ENCODE measurements around the gene CYB5RL. TPM values are rescaled to one million over a fixed set of nuclear protein-coding genes. Genes with fewer than 3 reads are reported as not detected.
A peak's percentile ranks its signal among the peaks of the same experiment; 100 is the strongest.

Gene CYB5RL
- total RNA-seq, 1 experiment from 2014 or later = 13.1 TPM

GRCh38 chr1:54156986-54157385, 42.8 kb downstream of the CYB5RL start:
- Mint-ChIP-seq H3K27me3 (ENCODE audit: low read depth) (no peaks in the 10 kb centered on the region; the same call in 1 of the 2 replicates), H3K4me1 (peaks cover 13% of the 10 kb centered on the region), H3K9me3 (no peaks in the 10 kb centered on the region), H3K27ac (no peak overlapping the region), H3K4me3 (no peak overlapping the region), H3K36me3 (no peaks in the 10 kb centered on the region)
- DNase-seq (ENCODE audit: low spot score) (no peak), ATAC-seq (no peak)
- POLR2A ChIA-PET = no interaction called here
- TF ChIP-seq MLX (CRISPR knock-in tag; IDR thresholded peaks at IDR 0.05) (no peak), TP53 (CRISPR knock-in tag; IDR thresholded peaks at IDR 0.05) (no peak), IRF2 (CRISPR knock-in tag; IDR thresholded peaks at IDR 0.05; ENCODE audit: borderline replicate concordance, low read depth) (no peak)
- TF ChIP-seq, protein P1, sequence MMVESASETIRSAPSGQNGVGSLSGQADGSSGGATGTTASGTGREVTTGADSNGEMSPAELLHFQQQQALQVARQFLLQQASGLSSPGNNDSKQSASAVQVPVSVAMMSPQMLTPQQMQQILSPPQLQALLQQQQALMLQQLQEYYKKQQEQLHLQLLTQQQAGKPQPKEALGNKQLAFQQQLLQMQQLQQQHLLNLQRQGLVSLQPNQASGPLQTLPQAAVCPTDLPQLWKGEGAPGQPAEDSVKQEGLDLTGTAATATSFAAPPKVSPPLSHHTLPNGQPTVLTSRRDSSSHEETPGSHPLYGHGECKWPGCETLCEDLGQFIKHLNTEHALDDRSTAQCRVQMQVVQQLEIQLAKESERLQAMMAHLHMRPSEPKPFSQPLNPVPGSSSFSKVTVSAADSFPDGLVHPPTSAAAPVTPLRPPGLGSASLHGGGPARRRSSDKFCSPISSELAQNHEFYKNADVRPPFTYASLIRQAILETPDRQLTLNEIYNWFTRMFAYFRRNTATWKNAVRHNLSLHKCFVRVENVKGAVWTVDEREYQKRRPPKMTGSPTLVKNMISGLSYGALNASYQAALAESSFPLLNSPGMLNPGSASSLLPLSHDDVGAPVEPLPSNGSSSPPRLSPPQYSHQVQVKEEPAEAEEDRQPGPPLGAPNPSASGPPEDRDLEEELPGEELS (CRISPR knock-in tag; IDR thresholded peaks at IDR 0.05) = no peak
- CTCF ChIA-PET = interaction anchor here (1.2 kb wide), 1 partner anchor 36 kb away, joined by 3 read pairs; no protein-coding TSS in a partner anchor

- CTCF ChIA-PET = interaction anchor here (1.2 kb wide), 1 partner anchor 35 kb away, joined by 3 read pairs; no protein-coding TSS in a partner anchor
- no peak for TF ChIP-seq PREB (CRISPR knock-in tag; IDR thresholded peaks at IDR 0.05; ENCODE audit: borderline replicate concordance)
- TF ChIP-seq GRHL2 (CRISPR knock-in tag; IDR thresholded peaks at IDR 0.05; ENCODE audit: insufficient replicate concordance, severe bottlenecking) = no peak
- no peak for TF ChIP-seq ZNF263 (CRISPR knock-in tag; IDR thresholded peaks at IDR 0.05; ENCODE audit: low read depth)
- TF ChIP-seq, protein P2, sequence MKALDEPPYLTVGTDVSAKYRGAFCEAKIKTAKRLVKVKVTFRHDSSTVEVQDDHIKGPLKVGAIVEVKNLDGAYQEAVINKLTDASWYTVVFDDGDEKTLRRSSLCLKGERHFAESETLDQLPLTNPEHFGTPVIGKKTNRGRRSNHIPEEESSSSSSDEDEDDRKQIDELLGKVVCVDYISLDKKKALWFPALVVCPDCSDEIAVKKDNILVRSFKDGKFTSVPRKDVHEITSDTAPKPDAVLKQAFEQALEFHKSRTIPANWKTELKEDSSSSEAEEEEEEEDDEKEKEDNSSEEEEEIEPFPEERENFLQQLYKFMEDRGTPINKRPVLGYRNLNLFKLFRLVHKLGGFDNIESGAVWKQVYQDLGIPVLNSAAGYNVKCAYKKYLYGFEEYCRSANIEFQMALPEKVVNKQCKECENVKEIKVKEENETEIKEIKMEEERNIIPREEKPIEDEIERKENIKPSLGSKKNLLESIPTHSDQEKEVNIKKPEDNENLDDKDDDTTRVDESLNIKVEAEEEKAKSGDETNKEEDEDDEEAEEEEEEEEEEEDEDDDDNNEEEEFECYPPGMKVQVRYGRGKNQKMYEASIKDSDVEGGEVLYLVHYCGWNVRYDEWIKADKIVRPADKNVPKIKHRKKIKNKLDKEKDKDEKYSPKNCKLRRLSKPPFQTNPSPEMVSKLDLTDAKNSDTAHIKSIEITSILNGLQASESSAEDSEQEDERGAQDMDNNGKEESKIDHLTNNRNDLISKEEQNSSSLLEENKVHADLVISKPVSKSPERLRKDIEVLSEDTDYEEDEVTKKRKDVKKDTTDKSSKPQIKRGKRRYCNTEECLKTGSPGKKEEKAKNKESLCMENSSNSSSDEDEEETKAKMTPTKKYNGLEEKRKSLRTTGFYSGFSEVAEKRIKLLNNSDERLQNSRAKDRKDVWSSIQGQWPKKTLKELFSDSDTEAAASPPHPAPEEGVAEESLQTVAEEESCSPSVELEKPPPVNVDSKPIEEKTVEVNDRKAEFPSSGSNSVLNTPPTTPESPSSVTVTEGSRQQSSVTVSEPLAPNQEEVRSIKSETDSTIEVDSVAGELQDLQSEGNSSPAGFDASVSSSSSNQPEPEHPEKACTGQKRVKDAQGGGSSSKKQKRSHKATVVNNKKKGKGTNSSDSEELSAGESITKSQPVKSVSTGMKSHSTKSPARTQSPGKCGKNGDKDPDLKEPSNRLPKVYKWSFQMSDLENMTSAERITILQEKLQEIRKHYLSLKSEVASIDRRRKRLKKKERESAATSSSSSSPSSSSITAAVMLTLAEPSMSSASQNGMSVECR (CRISPR knock-in tag; IDR thresholded peaks at IDR 0.05; ENCODE audit: borderline replicate concordance) = no peak
- DNase-seq (ENCODE audit: low spot score) (no peak), ATAC-seq (no peak)
- peaks cover 13% of the 10 kb centered on the region for H3K4me1 Mint-ChIP-seq
- H3K9me3 Mint-ChIP-seq = no peaks in the 10 kb centered on the region
- POLR2A ChIA-PET = no interaction called here
- no peaks in the 10 kb centered on the region; the same call in 1 of the 2 replicates for H3K27me3 Mint-ChIP-seq (ENCODE audit: low read depth)
- H3K36me3 Mint-ChIP-seq = no peaks in the 10 kb centered on the region
- H3K27ac Mint-ChIP-seq = no peak overlapping the region
- H3K4me3 Mint-ChIP-seq = no peak overlapping the region
Observed at GRCh38 chr1:54156201-54156600, 43.6 kb downstream of the CYB5RL start.

- no peak overlapping the region for H3K4me3 Mint-ChIP-seq
- DNase-seq (ENCODE audit: low spot score) = peak; percentile 47
- ATAC-seq = peak; percentile 91
- H3K36me3 Mint-ChIP-seq = no peaks in the 10 kb centered on the region
- no peaks in the 10 kb centered on the region for H3K9me3 Mint-ChIP-seq
- ChIA-PET POLR2A (interaction anchor here (1.0 kb wide), 1 partner anchor 11 kb away, joined by 3 read pairs; no protein-coding TSS in a partner anchor), CTCF (interaction anchor here (0.8 to 1.5 kb wide), 3 partner anchors 17 to 162 kb away, joined by 3 to 7 read pairs (median 3); no protein-coding TSS in a partner anchor)
- H3K4me1 Mint-ChIP-seq = peaks cover 13% of the 10 kb centered on the region
- H3K27me3 Mint-ChIP-seq (ENCODE audit: low read depth) = no peaks in the 10 kb centered on the region
- TF ChIP-seq FOXJ3 (CRISPR knock-in tag; IDR thresholded peaks at IDR 0.05; ENCODE audit: borderline replicate concordance) = no peak
- 0 out of 2 replicates have a peak overlapping the region, but pooled peaks have one; percentile 48 for H3K27ac Mint-ChIP-seq
Observed at GRCh38 chr1:54153535-54154439, 46.0 kb downstream of the CYB5RL start.

Measured in WTC11 (cell line).